GM12878 (cell line): ENCODE data around the gene HLA-DMA. TPM values are rescaled to one million over a fixed set of nuclear protein-coding genes. Genes with fewer than 3 reads are reported as not detected.

Experiments
- ASH2L ChIP-seq: fragments of 300-600, 200-600 bp; sonication (generic); IDR thresholded peaks from 2 replicates; pipeline ENCODE4 v1.6.1; 2017; ENCODE audit warnings: low read depth, mild to moderate bottlenecking, borderline replicate concordance
- ATF2 ChIP-seq: IDR thresholded peaks from 2 replicates; pipeline ENCODE4 v1.6.1; 2012; ENCODE audit warnings: low read length, inconsistent platforms
- CBX5 ChIP-seq: sonication (generic); IDR thresholded peaks from 2 replicates; pipeline ENCODE4 v1.6.1; 2016; ENCODE audit warnings: low read depth, moderate library complexity, mild to moderate bottlenecking, inconsistent platforms
- DPF2 ChIP-seq: fragments of 450-650 bp; IDR thresholded peaks from 2 replicates; pipeline ENCODE4 v1.6.1; 2017; ENCODE audit warnings: mild to moderate bottlenecking
- EED ChIP-seq: sonication (generic); IDR thresholded peaks from 2 replicates; pipeline ENCODE4 v1.6.1; 2016; ENCODE audit warnings: antibody characterized with exemption, low read depth
- FOXM1 ChIP-seq: IDR thresholded peaks from 2 replicates; pipeline ENCODE4 v1.6.1; 2012; ENCODE audit warnings: low read depth, mild to moderate bottlenecking, inconsistent platforms, low read length, moderate library complexity
- MAX ChIP-seq: IDR thresholded peaks from 2 replicates; pipeline ENCODE4 v1.6.1; 2012; ENCODE audit warnings: low read depth, low read length, improper control_type of control experiment
- MEF2A ChIP-seq: IDR thresholded peaks from 2 replicates; pipeline ENCODE4 v1.6.1; 2011; ENCODE audit warnings: low read depth, mild to moderate bottlenecking, low read length, moderate library complexity; ENCODE audit not compliant: insufficient read depth
- MTA2 ChIP-seq: fragments of 450-650 bp; IDR thresholded peaks from 2 replicates; pipeline ENCODE4 v1.6.1; 2016; ENCODE audit warnings: low read depth, mild to moderate bottlenecking, moderate library complexity
- MTA3 ChIP-seq: IDR thresholded peaks from 2 replicates; pipeline ENCODE4 v1.6.1; 2012; ENCODE audit warnings: low read length, inconsistent platforms, borderline replicate concordance
- NFYB ChIP-seq: IDR thresholded peaks from 2 replicates; pipeline ENCODE4 v1.6.1; 2011; ENCODE audit warnings: low read depth, mild to moderate bottlenecking, low read length, improper control_type of control experiment, moderate library complexity; ENCODE audit not compliant: insufficient read depth
- NKRF ChIP-seq: fragments of 450-650 bp; conservative IDR thresholded peaks from 2 replicates; pipeline ENCODE4 v1.6.1; 2017; ENCODE audit warnings: mild to moderate bottlenecking, moderate library complexity
- POLR2A ChIP-seq: IDR thresholded peaks from 2 replicates; pipeline ENCODE4 v1.6.1; 2011; ENCODE audit warnings: low read depth, mild to moderate bottlenecking, low read length
- POLR2AphosphoS5 ChIP-seq: IDR thresholded peaks from 2 replicates; pipeline ENCODE4 v1.6.1; 2011; ENCODE audit warnings: mild to moderate bottlenecking, low read length, inconsistent platforms
- RB1 ChIP-seq: fragments of 450-650 bp; formaldehyde crosslinking; IDR thresholded peaks from 2 replicates; pipeline ENCODE4 v1.6.1; 2017; ENCODE audit warnings: mild to moderate bottlenecking, borderline replicate concordance
- RBBP5 ChIP-seq: fragments of 200-600 bp; sonication (generic); conservative IDR thresholded peaks from 2 replicates; pipeline ENCODE4 v1.6.1; 2016
- RCOR1 ChIP-seq: conservative IDR thresholded peaks from 2 replicates; pipeline ENCODE4 v1.6.1; 2012; ENCODE audit warnings: low read depth, low read length, improper control_type of control experiment
- RELA ChIP-seq: fragments of 450-650 bp; IDR thresholded peaks from 2 replicates; pipeline ENCODE4 v1.8.0; 2014; ENCODE audit warnings: borderline replicate concordance; ENCODE audit not compliant: partially characterized antibody
- SIX5 ChIP-seq: IDR thresholded peaks from 2 replicates; pipeline ENCODE4 v1.6.1; 2011; ENCODE audit warnings: mild to moderate bottlenecking, low read depth, low read length, moderate library complexity; ENCODE audit not compliant: severe bottlenecking
- SMC3 ChIP-seq: IDR thresholded peaks from 2 replicates; pipeline ENCODE4 v1.6.1; 2011; ENCODE audit warnings: low read length, improper control_type of control experiment, borderline replicate concordance
- SUZ12 ChIP-seq: fragments of 200-600 bp; sonication (generic); IDR thresholded peaks from one replicate; pipeline ENCODE4 v1.6.1; 2018; ENCODE audit warnings: antibody characterized with exemption, mild to moderate bottlenecking; ENCODE audit not compliant: unreplicated experiment
- ZBED1 ChIP-seq: IDR thresholded peaks from 2 replicates; pipeline ENCODE4 v1.6.1; 2016; ENCODE audit warnings: borderline replicate concordance
- ZNF274 ChIP-seq: IDR thresholded peaks from one replicate; pipeline ENCODE4 v1.8.0; 2011; ENCODE audit not compliant: insufficient read length, insufficient read depth
- ZNF687 ChIP-seq: fragments of 450-650 bp; IDR thresholded peaks from 2 replicates; pipeline ENCODE4 v1.6.1; 2017; ENCODE audit warnings: mild to moderate bottlenecking, moderate library complexity
- polyA plus RNA-seq, 11 experiments: library from polyadenylated mRNA; depleted of rRNA in 4 of 11; unstranded in 6 of 11; stranded (reverse) in 5 of 11; fragments of >200 nt; fragmentation: Nextera tagmentation in 4 of 11; fragmentation: Illumina TruSeq in 1 of 11; extraction: Ambion mirVana in 4 of 11; extraction: Trizol in 1 of 11; gene quantifications; 1 replicate in 1 of 11; 2 replicates in 10 of 11; pipeline versions ENCODE4 v1.2.1 to v1.2.3, GENCODE V29; 2011 to 2016; ENCODE audit warnings: inconsistent platforms in 2 of 11, missing spikeins in 2 of 11, low read depth in 1 of 11
- total RNA-seq, 4 experiments: library from RNA; depleted of rRNA in 3 of 4; stranded (reverse); fragments of >200 nt in 3 of 4; fragmentation: Illumina TruSeq in 1 of 4; extraction: Trizol in 1 of 4; gene quantifications; 2 replicates each; pipeline versions ENCODE4 v1.2.1 to v1.2.3, GENCODE V29; 2013 to 2021

HLA-DMA gene
- total and polyA plus RNA-seq, 10 of the 15 experiments (the other 5 are each of a cell fraction or from before 2014, with no cell fraction given): 177 to 552 (median 309) TPM

GRCh38 chr6:32968093-32968866 lies 15.4 kb upstream of the HLA-DMA start, which contains the start of gene BRD2 (continued):
- TF ChIP-seq FOXM1 (no peak), MTA3 (no peak), NFYB (no peak), MEF2A (no peak), SIX5 (no peak), MAX (peak; percentile 87), ZNF274 (no peak), RBBP5 (no peak), ZNF687 (peak; percentile 57; the same call in 1 of the 2 replicates), NKRF (peak; percentile 66), POLR2AphosphoS5 (peak; percentile 67), DPF2 (peak; percentile 62), ZBED1 (0 out of 2 replicates have a peak, but pooled peaks have one; percentile 15), ASH2L (no peak), RELA (peak; percentile 22), EED (no peak; the same call in 1 of the 2 replicates), POLR2A (peak; percentile 95), ATF2 (no peak), RCOR1 (no peak), SMC3 (no peak), CBX5 (no peak), MTA2 (no peak), RB1 (peak; percentile 97; the same call in 1 of the 2 replicates), SUZ12 (no peak)
